Hematopoietic multipotent progenitor cell (in vitro differentiated cells): ENCODE data around the gene ZNF24. TPM values are rescaled to one million over a fixed set of nuclear protein-coding genes. Genes with fewer than 3 reads are reported as not detected.
A peak's percentile ranks its signal among the peaks of the same experiment; 100 is the strongest.

Source experiments
- DNase-seq, 3 donors: peaks; one replicate each; pipeline ENCODE4 v3.0.0-alpha.2; 2011 to 2015; ENCODE audit warnings: low read depth in 2 of 3, low spot score in 2 of 3
- total RNA-seq: library from RNA; depleted of rRNA; stranded (reverse); fragments of >200 nt; gene quantifications from one replicate; pipeline ENCODE4 v1.2.3, GENCODE V29; 2012

Gene ZNF24
- total RNA-seq, 1 donor, result 14.5 TPM

GRCh38 chr18:35306588-35307250 lies 37.5 kb downstream of the ZNF24 start:
- peak in 1 of 3 donors; percentile 3 for DNase-seq

GRCh38 chr18:35303610-35304009 lies 40.6 kb downstream of the ZNF24 start:
- DNase-seq, result no peak

GRCh38 chr18:35296060-35296459 lies 48.2 kb downstream of the ZNF24 start:
- DNase-seq, result no peak

- no peak for DNase-seq
Observed at GRCh38 chr18:35291166-35291565, 53.1 kb downstream of the ZNF24 start.

- DNase-seq, result peak; percentile 86 to 98 (median 96)
Observed at GRCh38 chr18:35290094-35290735, 54.0 kb downstream of the ZNF24 start, which contains the start of gene ZSCAN30. TSS of gene ZSCAN30 (minus strand) at chr18:35290229. CDS start at chr18:35264352, 25,877 bp downstream.

GRCh38 chr18:35289727-35290093 lies 54.5 kb downstream of the ZNF24 start:
- no peak for DNase-seq

- no peak for DNase-seq
Observed at GRCh38 chr18:35289293-35289692, 54.9 kb downstream of the ZNF24 start.

GRCh38 chr18:35284841-35285240 lies 59.4 kb downstream of the ZNF24 start:
- DNase-seq, result no peak

GRCh38 chr18:35283923-35284794 lies 60.1 kb downstream of the ZNF24 start:
- peak in 1 of 3 donors; percentile 30 for DNase-seq

- DNase-seq, result no peak
Observed at GRCh38 chr18:35282353-35282752, 61.9 kb downstream of the ZNF24 start.

Other genes starting within 250 kb of the ZNF24 start
- gene ZNF397, start 103.4 kb downstream of the ZNF24 start, total RNA-seq, result 9.2 TPM
- 14.8 TPM for gene ZSCAN30, start 54.2 kb downstream of the ZNF24 start, total RNA-seq
- 0.81 TPM for gene ZNF396, start 32.9 kb upstream of the ZNF24 start, total RNA-seq
- 15.3 TPM for gene INO80C, start 153.5 kb upstream of the ZNF24 start, total RNA-seq
- gene GALNT1, start 237.3 kb upstream of the ZNF24 start, total RNA-seq, result 35.0 TPM